GM19238 (cell line): ENCODE data around the gene RNF224.
A peak's percentile ranks its signal among the peaks of the same experiment; 100 is the strongest.

Source experiments
- DNase-seq: peaks from one replicate; pipeline ENCODE4 v3.0.0; 2011; ENCODE audit warnings: low spot score; ENCODE audit not compliant: insufficient read length

RNF224 gene

DNA sequence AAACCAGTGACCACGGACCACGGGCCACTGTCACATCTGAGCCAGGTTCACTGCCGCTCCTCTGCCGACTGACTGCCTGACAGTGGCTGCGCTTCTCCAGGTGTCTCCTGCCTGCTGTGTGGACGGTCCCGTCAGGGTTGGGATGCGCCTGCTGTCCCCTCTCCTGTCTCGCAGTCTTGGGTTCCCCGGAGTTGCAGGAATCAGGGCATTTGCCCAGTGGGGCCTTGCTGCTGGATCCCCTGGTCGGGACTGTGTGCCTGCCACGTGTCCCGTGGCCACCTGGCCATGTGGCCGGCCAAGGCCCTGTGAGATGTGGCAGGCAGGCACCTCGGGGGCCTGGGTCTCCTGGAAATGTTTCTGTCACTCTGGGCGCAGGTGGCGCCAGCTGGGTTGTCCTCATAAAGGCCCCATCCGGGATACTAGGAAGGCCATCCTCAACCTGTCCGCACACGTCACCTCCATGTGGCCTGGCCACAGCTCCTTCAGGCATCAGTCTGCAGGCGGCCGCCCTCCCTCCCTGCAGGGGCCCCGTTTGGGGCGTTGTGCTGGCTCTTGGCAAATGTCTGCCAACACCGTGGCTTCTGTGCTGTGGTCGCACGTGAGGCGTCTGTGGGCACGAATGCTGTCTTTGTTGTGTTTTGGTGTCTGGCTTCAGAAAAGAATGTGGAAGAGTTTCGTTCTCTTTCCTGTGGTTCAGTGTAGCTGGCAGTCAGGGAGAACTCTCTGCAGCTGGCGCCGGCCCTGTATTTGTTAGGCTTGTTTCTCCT lies 43.8 kb downstream of the RNF224 start:
- DNase-seq = no peak

DNA sequence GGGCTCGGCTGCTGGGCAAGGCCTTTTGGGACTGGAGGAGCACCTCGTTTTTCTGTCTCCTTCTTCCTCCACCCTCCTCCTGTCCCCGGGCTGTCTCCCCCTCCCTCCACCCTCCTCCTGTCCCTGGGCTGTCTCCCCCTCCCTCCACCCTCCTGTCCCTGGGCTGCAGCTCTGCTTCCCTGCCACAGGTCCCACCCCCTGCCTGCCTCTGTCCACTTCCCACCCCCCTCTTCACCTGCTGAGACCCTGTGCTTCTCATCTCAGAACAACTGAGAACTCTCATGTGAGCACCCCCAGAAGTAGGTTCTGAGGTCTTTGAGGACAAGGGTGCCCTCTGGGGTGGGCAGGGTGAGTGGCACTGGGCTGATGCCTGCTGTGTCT lies 44.4 kb downstream of the RNF224 start:
- no peak for DNase-seq

DNA sequence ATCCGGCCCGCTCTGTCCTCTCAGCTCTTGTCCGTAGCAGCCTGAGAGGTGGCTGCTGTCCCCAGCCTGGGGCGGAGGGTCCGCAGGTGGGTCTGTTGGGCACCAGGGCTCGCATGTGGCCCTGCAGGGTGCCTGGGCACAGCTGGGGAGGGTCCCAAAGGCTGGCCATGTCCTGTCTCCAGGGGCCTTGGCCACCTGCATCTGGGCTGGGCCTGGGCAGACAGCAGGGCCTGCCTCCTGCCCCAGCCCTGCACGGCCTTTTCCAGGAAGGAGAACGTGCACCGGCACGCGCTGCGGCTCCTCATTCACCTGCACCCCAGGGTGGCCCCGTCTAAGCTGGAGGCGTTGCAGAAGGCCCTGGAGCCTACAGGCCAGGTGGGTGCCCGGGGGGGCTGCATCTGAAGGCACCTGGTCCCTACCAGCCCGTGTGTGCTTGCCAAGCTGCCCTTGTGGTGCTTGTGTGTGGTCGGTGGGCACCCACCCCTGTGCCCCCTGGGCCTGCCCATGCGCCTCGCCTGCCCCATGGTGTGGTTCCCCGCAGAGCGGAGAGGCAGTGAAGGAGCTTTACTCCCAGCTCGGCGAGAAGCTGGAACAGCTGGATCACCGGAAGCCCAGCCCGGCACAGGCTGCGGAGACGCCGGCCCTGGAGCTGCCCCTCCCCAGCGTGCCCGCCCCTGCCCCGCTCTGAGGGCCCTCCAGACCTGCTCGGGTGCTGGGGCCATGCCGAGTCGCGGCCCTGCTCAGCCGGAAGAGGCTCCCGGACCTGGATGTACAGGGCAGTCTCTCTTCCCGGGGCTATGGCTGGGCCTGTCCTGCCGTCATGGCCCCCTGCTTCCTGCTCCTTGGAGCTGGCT lies 45.2 kb downstream of the RNF224 start:
- no peak for DNase-seq

DNA sequence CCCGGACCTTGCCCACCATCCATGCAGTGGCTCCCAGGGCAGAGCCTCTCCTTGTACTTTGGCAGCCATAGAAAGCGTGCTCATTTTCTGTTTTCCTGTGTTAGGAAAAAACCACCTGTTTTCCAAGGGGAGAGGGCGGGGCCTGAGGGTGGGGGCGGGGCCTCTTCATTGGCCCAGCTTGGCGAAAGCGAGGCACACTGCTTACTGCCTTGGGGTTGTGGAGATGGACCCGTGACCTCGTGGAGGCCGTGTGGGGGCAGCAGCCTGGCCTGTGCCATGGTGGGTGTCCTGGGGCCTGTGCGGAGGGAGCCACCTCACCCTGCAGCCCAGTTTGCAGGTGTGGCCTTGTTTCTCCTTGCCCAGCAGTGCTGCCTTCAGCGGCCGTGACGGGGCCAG lies 45.8 kb downstream of the RNF224 start:
- DNase-seq = no peak

DNA sequence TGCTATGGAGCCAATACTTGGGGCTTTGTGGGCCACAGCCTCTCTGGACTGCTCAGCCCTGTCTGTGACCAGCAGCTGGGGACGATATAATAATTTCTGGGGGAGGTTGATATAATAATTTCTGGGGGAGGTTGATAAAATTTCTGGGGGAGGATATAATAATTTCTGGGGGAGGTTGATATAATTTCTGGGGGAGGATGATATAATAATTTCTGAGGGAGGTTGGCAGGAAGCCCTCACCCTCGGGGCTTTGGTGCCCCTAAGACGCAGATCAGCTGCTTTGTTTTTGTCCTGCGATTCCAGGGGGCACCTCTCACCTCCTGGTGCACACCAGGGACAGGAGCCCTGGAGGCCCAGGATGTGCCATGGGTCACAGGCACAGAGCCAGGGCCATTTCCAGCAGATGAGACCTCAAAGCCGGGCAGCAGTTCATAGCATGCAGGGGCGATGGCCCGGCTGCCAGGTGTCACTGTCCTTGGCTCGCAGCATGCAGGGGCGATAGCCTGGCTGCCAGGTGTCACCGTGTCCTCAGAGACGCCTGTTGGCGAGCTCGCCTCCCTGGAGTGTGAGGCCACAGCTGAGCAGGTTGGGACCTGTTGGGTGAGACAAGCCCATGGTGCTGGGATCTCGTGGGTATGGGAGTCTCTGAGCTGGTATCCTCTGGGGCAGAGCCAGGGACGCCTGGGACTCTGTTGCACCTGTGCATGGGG lies 46.5 kb downstream of the RNF224 start:
- DNase-seq = no peak

DNA sequence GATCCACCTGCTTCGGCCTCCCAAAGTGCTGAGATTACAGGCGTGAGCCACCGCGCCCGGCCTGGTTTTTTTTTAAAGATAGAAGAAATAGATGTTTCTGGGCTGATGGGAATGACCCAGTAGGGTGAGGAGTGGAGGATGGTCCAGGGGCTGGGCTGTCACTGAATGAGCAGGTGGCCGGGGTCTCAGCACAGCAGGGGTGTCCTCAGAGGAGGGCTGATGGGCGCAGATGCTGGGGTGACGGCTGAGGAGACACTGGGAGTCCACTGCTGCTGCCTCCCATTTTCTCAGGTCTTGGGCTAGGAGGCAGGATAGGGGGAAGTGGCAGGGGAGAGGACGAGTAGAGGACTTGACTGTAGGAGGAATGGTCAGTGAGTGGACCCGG lies 47.9 kb downstream of the RNF224 start:
- no peak for DNase-seq

DNA sequence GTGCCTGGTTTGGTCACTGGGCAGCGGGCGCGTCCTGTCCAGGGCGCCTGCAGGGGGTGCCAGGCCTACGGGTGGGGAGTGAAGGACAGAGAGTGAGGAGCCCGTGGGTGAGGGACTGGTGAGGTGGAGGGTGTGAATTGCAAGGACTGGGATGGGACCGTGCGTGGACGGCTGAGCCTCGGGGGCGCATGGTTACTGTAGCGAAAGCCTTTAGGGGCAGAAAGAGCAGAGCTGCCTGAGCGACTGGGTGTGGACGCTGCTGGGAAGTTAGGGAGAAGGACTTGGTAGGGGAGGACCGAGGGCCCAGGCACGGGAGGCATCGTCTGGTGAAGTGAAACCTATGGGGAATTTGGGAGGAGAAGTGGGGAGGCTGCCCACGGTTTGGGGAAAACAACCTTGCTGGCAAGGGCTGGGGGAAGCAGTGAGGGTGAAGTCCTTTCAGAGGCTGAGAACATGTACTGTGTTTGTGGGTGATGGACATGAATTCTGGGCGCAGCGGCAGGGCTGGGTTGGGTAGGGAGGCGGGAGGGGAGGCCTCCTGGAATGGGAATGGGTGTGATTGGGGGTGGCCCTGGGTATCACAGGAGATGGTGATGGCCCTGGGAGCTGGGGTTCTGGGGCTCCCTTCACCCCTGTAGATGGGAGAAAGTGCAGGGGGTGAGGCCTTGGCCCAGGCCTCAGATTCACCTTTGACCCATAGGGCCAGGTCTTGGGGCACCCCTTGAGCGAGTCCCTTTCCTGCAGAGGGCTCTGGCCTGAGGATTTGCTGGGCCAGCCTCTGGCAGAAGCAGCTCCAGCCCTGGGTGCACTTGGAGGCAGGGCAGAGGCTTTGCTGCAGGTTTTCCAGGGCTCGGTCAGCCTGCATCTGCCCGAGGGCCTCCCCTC lies 48.5 kb downstream of the RNF224 start:
- DNase-seq = no peak

DNA sequence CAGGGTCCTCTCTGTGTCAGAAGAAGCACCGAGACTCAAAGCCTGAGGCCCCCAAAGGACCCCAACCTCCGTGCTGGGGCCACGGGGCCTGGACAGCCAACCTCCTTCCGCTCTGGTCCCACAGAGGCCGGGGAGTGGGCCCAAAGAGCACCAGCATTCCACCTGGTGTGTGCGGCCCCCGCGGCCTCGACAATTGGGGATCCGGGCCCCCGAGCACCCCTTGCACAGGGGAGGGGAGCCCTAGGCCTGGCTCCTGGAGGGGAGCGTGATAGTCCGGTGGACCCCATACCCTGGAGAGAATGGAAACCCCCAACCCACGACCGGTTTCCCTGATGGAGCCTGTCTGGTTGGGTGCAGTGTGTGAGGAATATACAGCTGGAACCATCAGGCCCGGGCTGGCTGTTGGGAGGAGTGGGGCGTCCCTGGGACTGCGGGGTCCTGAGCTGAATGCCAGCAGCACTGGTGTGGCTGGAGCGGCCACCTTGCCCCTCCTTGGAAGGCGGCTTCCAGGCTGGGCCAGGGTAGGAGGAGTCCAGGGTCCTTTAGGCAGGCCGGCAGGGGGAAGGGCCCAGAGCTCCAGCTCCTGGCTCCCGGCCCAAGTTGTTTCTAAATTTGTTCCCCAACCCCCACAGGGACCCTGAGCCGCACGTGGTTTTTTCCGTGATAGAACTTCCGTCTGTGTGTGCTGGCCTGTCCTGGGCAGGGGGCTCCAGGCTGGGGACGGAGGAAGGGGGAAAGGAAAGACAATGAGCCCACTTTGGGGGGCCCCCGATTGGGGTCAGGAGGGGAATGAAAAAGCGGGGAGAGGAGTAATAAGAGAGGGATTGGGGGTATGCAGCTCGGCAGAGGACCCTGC lies 49.4 kb downstream of the RNF224 start:
- no peak for DNase-seq

DNA sequence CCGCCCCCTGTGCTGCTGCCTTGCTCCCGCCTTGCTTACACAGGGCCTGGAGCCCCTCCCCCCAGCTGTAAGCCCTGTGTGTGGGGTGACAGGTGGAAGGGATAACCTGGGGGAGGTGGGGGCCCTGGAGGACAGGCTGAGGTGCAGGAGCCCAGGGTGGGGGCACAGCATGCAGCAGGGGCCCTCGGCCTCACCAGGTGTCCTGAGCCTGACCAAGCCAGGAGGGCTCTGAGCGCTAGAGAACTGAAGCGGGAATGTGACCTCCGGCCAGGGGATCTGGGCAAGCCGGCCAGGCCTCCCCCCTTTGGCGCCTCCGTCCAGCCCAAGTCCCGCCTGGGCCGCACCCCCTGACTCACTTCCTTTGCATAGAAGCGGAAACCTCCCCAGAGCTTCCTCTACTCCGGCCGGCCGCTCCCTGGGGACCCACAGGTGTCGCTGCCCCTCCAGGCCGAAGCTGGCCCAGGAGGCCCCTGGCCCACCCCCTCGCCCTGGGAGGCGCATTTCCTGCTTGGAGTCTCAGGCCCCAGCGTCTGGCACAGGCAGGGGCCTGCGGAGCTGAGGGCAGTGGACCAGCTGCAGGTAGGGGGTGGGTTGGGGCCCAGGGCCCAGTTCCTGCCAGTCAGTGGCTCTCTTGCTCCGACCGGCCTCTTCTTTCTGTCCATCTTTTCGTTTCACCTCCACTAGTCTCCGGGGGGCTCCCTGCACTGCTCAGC lies 50.2 kb downstream of the RNF224 start, which contains the start of gene TOR4A:
TSS of gene TOR4A (plus strand) at position 398 of the 713 bp plus-strand sequence. CDS start 964 bp downstream, outside the sequence.
- DNase-seq = peak; percentile 96

DNA sequence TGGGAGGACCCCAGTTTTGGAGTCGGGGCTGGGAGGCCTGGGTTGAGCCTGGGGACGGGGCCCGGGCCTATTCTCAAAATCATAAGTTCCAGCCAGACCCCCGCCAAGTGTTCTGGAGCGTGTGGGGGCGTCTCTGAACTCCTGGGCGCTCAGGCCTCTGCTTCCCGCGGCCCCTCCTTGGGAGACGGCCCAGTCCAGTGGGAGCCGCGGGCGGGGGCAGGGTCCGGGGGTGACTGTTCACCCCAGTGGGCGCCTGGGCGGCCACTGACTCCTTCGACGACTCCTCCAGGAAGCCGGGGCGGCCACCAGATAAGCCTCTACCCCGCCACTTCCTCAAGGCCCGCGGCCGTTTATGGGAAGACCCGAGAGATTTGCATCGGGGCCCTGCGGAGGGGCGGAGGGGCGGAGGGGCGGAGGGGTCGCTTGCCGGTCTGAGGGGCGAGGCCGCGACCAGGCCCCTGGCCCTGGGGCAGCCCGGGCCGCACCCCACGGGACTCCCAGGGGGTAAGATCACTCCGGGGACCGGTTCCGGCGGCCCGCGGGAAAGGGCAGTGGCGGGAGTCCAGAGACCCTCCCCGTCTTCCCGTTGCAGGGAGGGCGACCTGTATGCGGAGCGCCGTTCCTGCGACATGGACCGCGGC lies 50.9 kb downstream of the RNF224 start:
- no peak for DNase-seq
